GM21381 (cell line): ENCODE results near the gene FFAR2.
A peak's percentile ranks its signal among the peaks of the same experiment; 100 is the strongest.
"Not testable (repeated sequence)": the region's sequence is repeated elsewhere in the genome, so short reads cannot be mapped to it uniquely, and the experiment has no call there.

ENCODE experiments used
- ATAC-seq: cut with Tn5 transposase; IDR thresholded peaks from one replicate; pipeline ENCODE4 v1.9.1; 2021; ENCODE audit warnings: mild to moderate bottlenecking, moderate library complexity; ENCODE audit not compliant: unreplicated experiment

Gene FFAR2

GRCh38 chr19:35447606-35448469 is at the start of gene FFAR2:
Gene FFAR2, plus strand, starts transcription at chr19:35448257. Its CDS starts 1,458 bp downstream, at chr19:35449715.
- ATAC-seq, result no peak

DNA sequence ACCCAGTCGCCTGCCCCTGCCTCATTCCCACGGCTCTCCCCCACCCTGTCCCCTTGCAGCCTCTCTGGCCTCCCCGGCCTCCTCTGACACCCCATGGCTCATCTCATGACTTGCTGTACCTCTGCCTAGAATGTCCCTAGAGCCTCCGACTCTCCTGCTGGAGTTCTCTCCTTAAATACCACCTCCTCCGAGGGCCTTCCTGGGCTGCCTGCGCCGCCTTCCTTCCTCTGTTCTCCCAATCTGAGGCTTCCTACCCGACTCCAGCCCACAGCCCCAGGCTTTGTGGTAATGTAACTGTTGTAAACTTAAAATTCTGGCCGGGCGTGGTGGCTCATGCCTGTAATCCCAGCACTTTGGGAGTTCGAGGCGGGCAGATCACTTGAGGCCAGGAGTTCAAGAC is 49.5 kb upstream of the FFAR2 start:
- no peak for ATAC-seq

- no peak for ATAC-seq
These were observed 48.8 kb upstream of the FFAR2 start for GRCh38 chr19:35399231-35399630.

DNA sequence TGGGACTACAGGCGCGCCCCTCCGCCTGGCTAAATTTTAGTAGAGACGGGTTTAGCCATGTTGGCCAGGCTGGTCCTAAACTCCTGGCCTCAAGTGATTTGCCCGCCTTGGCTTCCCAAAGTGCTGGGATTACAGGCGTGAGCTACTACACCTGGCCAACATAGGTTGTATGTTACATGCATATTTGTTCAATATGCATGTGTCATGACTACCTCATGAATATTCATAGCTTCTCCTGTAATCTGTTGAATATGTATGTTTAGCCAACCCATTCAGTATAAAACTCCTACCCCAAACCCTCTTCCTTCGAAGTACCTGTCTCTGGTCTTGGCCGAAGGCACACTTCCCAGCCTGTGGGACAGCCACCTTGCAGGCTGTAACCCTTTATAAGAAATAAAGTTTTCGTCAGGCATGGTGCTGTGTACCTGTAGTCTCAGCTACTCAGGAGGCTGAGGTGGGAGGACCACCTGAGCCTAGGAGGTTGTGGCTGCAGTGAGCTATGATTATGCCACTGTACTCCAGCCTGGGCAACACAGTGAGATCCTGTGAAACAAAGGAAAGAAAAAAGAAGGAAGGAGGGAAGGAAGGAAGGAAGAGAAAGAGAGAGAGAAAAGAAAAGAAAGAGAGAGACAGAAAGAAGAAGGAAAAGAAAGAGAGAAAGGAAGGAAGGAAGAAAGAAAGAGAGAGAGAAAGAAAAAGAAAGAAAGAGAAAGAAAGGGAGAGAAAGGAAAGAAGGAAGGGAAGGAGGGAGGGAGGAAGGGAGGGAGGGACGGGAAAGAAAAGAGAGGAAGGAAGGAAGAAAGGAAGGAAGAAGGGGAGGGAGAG is 47.9 kb upstream of the FFAR2 start:
- no peak for ATAC-seq

- ATAC-seq, result no peak
These were observed 47.3 kb upstream of the FFAR2 start for GRCh38 chr19:35400773-35401100.

- ATAC-seq, result not testable (repeated sequence)
These were observed 46.6 kb upstream of the FFAR2 start for GRCh38 chr19:35401416-35401815.

- ATAC-seq, result no peak
These were observed 44.8 kb upstream of the FFAR2 start for GRCh38 chr19:35403116-35403760.

- peak; percentile 44 for ATAC-seq
These were observed 43.0 kb upstream of the FFAR2 start for GRCh38 chr19:35404879-35405622.

DNA sequence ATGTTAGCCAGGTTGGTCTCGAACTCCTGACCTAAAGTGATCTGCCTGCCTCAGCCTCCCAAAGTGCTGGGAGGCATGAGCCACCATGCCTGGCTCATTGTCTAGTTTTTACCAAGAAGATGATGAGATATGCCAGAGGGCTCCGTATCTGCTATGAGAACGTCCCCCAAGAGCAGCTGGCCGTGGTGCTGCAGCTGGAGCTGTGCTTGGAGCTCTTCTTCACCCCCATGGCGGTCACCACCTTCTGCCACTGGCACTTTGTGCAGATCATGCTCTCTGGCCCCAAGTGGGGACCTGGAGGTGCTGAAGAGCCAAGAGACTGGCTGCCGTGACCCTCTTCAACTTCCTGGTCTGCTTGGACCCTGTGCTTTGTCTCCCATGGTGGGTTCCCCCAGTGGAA is 40.4 kb upstream of the FFAR2 start:
- ATAC-seq, result no peak

- peak; percentile 74 for ATAC-seq
These were observed 39.5 kb upstream of the FFAR2 start for GRCh38 chr19:35408284-35409171.

- ATAC-seq, result no peak
These were observed 38.9 kb upstream of the FFAR2 start for GRCh38 chr19:35409191-35409590.

DNA sequence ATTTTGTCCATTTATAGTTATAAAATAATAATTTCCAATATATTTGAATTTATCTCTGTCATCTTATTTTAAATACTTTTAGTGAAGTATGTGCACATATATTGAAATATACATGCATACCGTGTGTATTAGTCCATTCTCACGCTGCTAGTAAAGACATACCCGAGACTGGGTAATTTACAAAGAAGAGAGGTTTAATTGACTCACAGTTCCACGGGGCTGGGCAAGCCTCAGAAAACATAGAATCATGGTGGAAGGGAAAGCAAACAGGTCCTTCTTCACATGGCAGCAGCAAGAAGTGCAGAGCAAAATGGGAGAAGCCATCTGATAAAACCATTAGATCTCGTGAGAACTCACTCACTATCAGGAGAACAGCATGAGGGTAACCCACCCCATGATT is 37.6 kb upstream of the FFAR2 start:
- ATAC-seq, result no peak

GRCh38 chr19:35414442-35414841 is 33.6 kb upstream of the FFAR2 start:
- ATAC-seq, result no peak

DNA sequence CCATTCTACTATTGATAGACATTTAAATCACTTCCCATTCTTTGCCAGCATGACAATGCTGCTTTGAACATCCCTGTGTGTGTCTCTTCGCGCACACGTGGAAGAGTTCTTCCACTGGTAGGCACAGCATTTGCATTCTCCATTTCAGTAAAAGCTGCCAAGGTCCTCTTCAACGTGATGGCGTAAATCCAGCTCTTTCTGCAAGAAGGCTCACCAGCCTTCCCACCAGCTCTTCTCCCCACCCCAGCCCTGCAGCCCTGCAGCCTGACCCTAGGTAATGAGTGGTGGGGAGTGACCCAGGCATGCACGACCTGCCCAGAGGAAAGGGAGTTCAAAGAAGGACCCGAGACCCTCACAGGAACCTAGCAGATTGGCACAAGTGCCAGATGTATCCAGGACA is 31.7 kb upstream of the FFAR2 start:
- no peak for ATAC-seq

DNA sequence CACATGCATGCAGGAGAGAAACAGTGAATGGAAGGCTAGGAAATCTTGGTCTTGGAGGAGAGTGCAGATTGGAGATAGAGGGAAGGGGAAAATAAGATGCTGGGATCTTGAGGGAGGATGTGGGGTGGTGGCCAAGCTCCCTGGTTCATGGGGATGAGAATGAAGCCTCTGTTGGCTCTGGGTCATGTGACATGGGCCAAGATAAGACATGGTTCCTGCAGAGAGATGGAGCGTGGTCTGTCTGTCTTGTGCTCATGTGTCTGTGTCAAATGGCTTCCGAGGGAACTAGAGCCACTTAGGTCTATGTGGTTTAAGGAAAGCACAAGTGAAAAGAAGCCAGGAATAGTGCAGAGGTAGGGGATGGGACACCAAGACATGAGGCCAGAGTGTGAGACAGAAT is 30.8 kb upstream of the FFAR2 start:
- ATAC-seq, result no peak

DNA sequence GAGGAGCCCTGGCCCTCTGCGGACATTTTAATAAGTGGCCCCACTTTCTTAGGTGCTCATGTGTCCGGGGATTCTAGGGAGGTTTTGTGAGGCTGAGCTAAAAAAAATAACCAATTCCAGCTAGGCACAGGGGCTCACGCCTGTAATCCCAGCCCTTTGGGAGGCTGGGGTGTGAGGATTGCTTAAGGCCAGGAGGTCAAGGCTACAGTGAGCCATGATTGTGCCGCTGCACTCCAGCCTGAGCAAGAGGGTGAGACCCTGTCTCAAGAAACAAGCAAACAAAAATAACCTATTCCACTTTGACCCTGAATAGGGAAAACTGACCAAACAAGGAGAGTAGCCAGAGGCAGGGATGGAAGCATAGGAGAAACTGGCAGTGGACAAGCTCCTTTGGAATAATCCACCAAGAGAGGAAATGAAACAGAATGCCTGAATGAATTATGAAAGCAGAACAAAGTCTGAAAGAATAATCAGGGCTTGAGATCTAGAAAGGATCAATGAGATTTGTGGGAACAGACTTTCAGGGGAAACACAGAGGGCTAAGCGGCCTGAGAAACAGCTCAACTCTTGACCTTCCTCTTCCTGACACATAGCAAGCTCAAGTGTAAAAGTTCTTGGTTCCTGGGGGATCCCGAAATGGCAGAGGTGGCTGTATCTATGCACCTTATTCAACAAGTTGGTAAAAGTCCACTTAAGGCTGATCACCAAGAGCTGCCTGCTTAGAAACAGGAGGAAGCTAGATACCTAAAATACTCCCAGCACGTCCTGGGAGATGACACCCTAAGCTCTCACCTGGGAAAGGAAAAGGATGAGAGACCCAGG is 30.1 kb upstream of the FFAR2 start:
- ATAC-seq, result peak; percentile 41

GRCh38 chr19:35419046-35419445 is 29.0 kb upstream of the FFAR2 start:
- ATAC-seq, result no peak

DNA sequence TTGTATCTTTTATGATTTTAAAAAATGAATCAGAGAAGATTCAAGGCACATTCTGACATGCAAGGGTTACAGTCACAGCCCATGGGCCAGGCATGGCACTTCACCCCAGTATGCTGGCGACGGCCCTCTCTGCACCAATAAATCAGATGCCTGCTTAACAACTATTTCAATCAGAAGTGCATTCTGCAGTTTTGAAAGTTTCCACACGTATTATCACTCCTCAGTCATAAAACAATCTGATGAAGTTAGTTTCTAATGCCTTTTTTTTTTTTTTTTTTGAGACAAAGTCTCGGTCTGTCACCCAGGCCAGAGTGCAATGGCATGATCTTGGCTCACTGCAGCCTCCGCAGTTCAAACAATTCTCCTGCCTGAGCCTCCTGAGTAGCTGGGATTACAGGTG is 28.3 kb upstream of the FFAR2 start:
- no peak for ATAC-seq

- ATAC-seq, result no peak
These were observed 26.7 kb upstream of the FFAR2 start for GRCh38 chr19:35421362-35421761.
